H1 (cell line): ENCODE measurements around the gene ADPRS. TPM values are rescaled to one million over a fixed set of nuclear protein-coding genes. Genes with fewer than 3 reads are reported as not detected.
A peak's percentile ranks its signal among the peaks of the same experiment; 100 is the strongest.

Source experiments
- CTCF ChIA-PET: fragments of 300-600 bp; sonication (Branson Sonifier 250); formaldehyde crosslinking; loops from one replicate; lab custom pipeline; 2021; ENCODE audit not compliant: partially characterized antibody; lab: Charles Lee
- POLR2A ChIA-PET: fragments of 300-600 bp; sonication (Branson Sonifier 250); formaldehyde crosslinking; loops from one replicate; lab custom pipeline; 2021; ENCODE audit warnings: inconsistent platforms; ENCODE audit not compliant: partially characterized antibody; lab: Charles Lee
- DNase-seq, 2 experiments: peaks; one replicate each; pipeline versions ENCODE4 v3.0.0 to v3.0.0-alpha.2; 2010 to 2022; ENCODE audit warnings: low spot score in 2 of 2, low read depth in 1 of 2, mixed read lengths in 1 of 2
- FAIRE-seq: peaks from 2 replicates; lab custom pipeline; 2011; peaks lifted over from hg19 to GRCh38; lab: Jason Lieb, UNC
- H2AFZ ChIP-seq: 2 replicates; pipeline ENCODE4 v1.8.1; 2012; ENCODE audit warnings: low read length, inconsistent platforms
- H2AK5ac ChIP-seq: 2 replicates; pipeline ENCODE4 v1.6.1; 2013; ENCODE audit warnings: low read depth, low read length
- H2BK120ac ChIP-seq: replicated peaks from 2 replicates; pipeline ENCODE3; 2013; ENCODE audit warnings: low read depth, low read length, inconsistent platforms
- H2BK12ac ChIP-seq: 2 replicates; pipeline ENCODE4 v1.6.1; 2013; ENCODE audit warnings: low read depth, low read length
- H2BK15ac ChIP-seq: 2 replicates; pipeline ENCODE4 v1.6.1; 2013; ENCODE audit warnings: low read length
- H2BK20ac ChIP-seq: 2 replicates; pipeline ENCODE4 v1.6.1; 2013; ENCODE audit warnings: low read length
- H2BK5ac ChIP-seq: 2 replicates; pipeline ENCODE4 v1.6.1; 2013; ENCODE audit warnings: low read depth, low read length
- H3K14ac ChIP-seq: 2 replicates; pipeline ENCODE4 v1.6.1; 2013; ENCODE audit warnings: inconsistent platforms; ENCODE audit not compliant: insufficient read length
- H3K18ac ChIP-seq: 2 replicates; pipeline ENCODE4 v1.6.1; 2013; ENCODE audit warnings: low read length; ENCODE audit errors: extremely low read depth
- H3K23ac ChIP-seq: 2 replicates; pipeline ENCODE4 v1.6.1; 2013; ENCODE audit warnings: inconsistent platforms; ENCODE audit not compliant: insufficient read length
- H3K23me2 ChIP-seq: 2 replicates; pipeline ENCODE4 v1.6.1; 2013; ENCODE audit warnings: low read depth, low read length
- H3K27ac ChIP-seq: 2 replicates; pipeline ENCODE4 v1.6.1; 2011; ENCODE audit warnings: low read depth, low read length, inconsistent platforms
- H3K27me3 ChIP-seq, 4 experiments: replicated peaks in 1 of 4; 1 replicate in 1 of 4; 2 replicates in 3 of 4; pipeline versions ENCODE4 v1.6.1 to v1.8.1; 2011 to 2013; ENCODE audit warnings: low read length in 3 of 4, mild to moderate bottlenecking in 3 of 4, inconsistent platforms in 2 of 4, mixed read lengths in 2 of 4, moderate library complexity in 1 of 4; ENCODE audit not compliant: control insufficient read depth in 3 of 4, insufficient read depth in 3 of 4; ENCODE audit errors: extremely low read depth in 1 of 4
- H3K36me3 ChIP-seq, 4 experiments: 2 replicates each; pipeline versions ENCODE4 v1.6.1 to v1.8.1; 2011 to 2013; ENCODE audit warnings: mild to moderate bottlenecking in 4 of 4, low read length in 3 of 4, moderate library complexity in 2 of 4, control low read depth in 1 of 4, inconsistent platforms in 1 of 4; ENCODE audit not compliant: insufficient read depth in 4 of 4, control insufficient read depth in 2 of 4
- H3K4ac ChIP-seq: replicated peaks from 2 replicates; pipeline ENCODE3; 2013; ENCODE audit warnings: low read length, low read depth, mixed read lengths, inconsistent platforms; ENCODE audit not compliant: insufficient read length
- H3K4me1 ChIP-seq, 4 experiments: replicated peaks in 1 of 4; 1 replicate in 1 of 4; 2 replicates in 3 of 4; pipeline versions ENCODE4 v1.6.1 to v1.8.1; 2011 to 2013; ENCODE audit warnings: low read length in 3 of 4, inconsistent platforms in 2 of 4, mixed read lengths in 1 of 4; ENCODE audit not compliant: insufficient read depth in 4 of 4, control insufficient read depth in 3 of 4
- H3K4me2 ChIP-seq, 2 experiments: 2 replicates each; pipeline versions ENCODE4 v1.6.1 to v1.8.1; 2011 to 2013; ENCODE audit warnings: low read depth in 2 of 2, low read length in 2 of 2, control low read depth in 1 of 2, inconsistent platforms in 1 of 2, mild to moderate bottlenecking in 1 of 2; ENCODE audit not compliant: insufficient read depth in 1 of 2
- H3K4me3 ChIP-seq, 4 experiments: fragments of 200-600, 300-600 bp in 1 of 4; sonication (generic), shearing (Covaris generic), sonication (Bioruptor Twin) in 1 of 4; 2 replicates each; pipeline versions ENCODE4 v1.5.1 to v1.8.1; 2011 to 2016; ENCODE audit warnings: low read length in 4 of 4, low read depth in 3 of 4, control low read depth in 2 of 4, inconsistent platforms in 2 of 4, mild to moderate bottlenecking in 2 of 4, mixed read lengths in 1 of 4, moderate library complexity in 1 of 4; ENCODE audit not compliant: insufficient read depth in 2 of 4; ENCODE audit errors: extremely low read depth in 1 of 4
- H3K56ac ChIP-seq: replicated peaks from 2 replicates; pipeline ENCODE3; 2013; ENCODE audit warnings: low read depth, mild to moderate bottlenecking, mixed read lengths, low read length, inconsistent platforms; ENCODE audit not compliant: insufficient read length
- H3K79me1 ChIP-seq: 2 replicates; pipeline ENCODE4 v1.6.1; 2013; ENCODE audit warnings: low read depth, low read length, control low read depth
- H3K79me2 ChIP-seq, 2 experiments: 2 replicates each; pipeline versions ENCODE4 v1.6.1 to v1.8.1; 2012 to 2013; ENCODE audit warnings: low read length in 2 of 2, mild to moderate bottlenecking in 2 of 2, inconsistent platforms in 1 of 2; ENCODE audit not compliant: insufficient read depth in 2 of 2, control insufficient read depth in 1 of 2
- H3K9ac ChIP-seq, 4 experiments: replicated peaks in 1 of 4; 1 replicate in 1 of 4; 2 replicates in 3 of 4; pipeline versions ENCODE4 v1.6.1 to v1.8.1; 2011 to 2013; ENCODE audit warnings: low read depth in 3 of 4, low read length in 3 of 4, control low read depth in 2 of 4, mild to moderate bottlenecking in 2 of 4, moderate library complexity in 2 of 4, inconsistent platforms in 1 of 4; ENCODE audit errors: extremely low read depth in 1 of 4
- H3K9me3 ChIP-seq, 2 experiments: 2 replicates each; pipeline versions ENCODE4 v1.6.1 to v1.8.1; 2012 to 2013; ENCODE audit warnings: mild to moderate bottlenecking in 2 of 2, moderate library complexity in 2 of 2, control low read depth in 1 of 2, inconsistent platforms in 1 of 2, low read depth in 1 of 2, low read length in 1 of 2, mixed read lengths in 1 of 2; ENCODE audit not compliant: insufficient read depth in 2 of 2
- H4K20me1 ChIP-seq, 2 experiments: replicated peaks in 1 of 2; 2 replicates each; pipeline versions ENCODE3 to v1.8.1; 2011 to 2013; ENCODE audit warnings: inconsistent platforms in 2 of 2, low read length in 2 of 2, mild to moderate bottlenecking in 1 of 2; ENCODE audit not compliant: insufficient read depth in 2 of 2, control insufficient read depth in 1 of 2
- H4K5ac ChIP-seq: 2 replicates; pipeline ENCODE4 v1.6.1; 2013; ENCODE audit warnings: low read length, low read depth, mixed read lengths, inconsistent platforms; ENCODE audit not compliant: insufficient read length
- H4K8ac ChIP-seq: 2 replicates; pipeline ENCODE4 v1.8.0; 2013; ENCODE audit warnings: mild to moderate bottlenecking, moderate library complexity, low read length, inconsistent platforms; ENCODE audit not compliant: insufficient read depth; ENCODE audit errors: extremely low read depth
- H4K91ac ChIP-seq: replicated peaks from 2 replicates; pipeline ENCODE3; 2013; ENCODE audit warnings: low read length, mixed read lengths, inconsistent platforms; ENCODE audit not compliant: insufficient read length
- CBX5 ChIP-seq: fragments of 300-800, 300-1000 bp; sonication (generic); IDR thresholded peaks from 2 replicates; pipeline ENCODE4 v1.7.1; 2016; ENCODE audit warnings: antibody characterized with exemption, low read length, low read depth
- CTCF ChIP-seq, 3 experiments: IDR thresholded peaks; 1 replicate in 2 of 3; 2 replicates in 1 of 3; pipeline versions ENCODE4 v1.5.1 to v1.6.1; 2011; ENCODE audit warnings: low read length in 3 of 3, mild to moderate bottlenecking in 3 of 3, inconsistent platforms in 2 of 3, low read depth in 1 of 3, moderate library complexity in 1 of 3; ENCODE audit not compliant: insufficient read depth in 1 of 3; ENCODE audit errors: control extremely low read depth in 1 of 3
- NANOG ChIP-seq: IDR thresholded peaks from 2 replicates; pipeline ENCODE4 v1.6.1; 2011; ENCODE audit warnings: low read length, low read depth, mild to moderate bottlenecking, inconsistent platforms; ENCODE audit not compliant: insufficient read depth, poor library complexity, severe bottlenecking
- SAP30 ChIP-seq: fragments of 300-600 bp; sonication (generic); IDR thresholded peaks from 2 replicates; pipeline ENCODE4 v1.7.1; 2012; ENCODE audit warnings: low read length, moderate library complexity, mild to moderate bottlenecking, inconsistent platforms; ENCODE audit not compliant: insufficient read depth, insufficient replicate concordance
- SP2 ChIP-seq: IDR thresholded peaks from 2 replicates; pipeline ENCODE4 v1.6.1; 2012; ENCODE audit warnings: mild to moderate bottlenecking, low read length, inconsistent platforms
- TAF7 ChIP-seq: optimal IDR thresholded peaks from 2 replicates; pipeline ENCODE3; 2011; ENCODE audit warnings: low read depth, mild to moderate bottlenecking, inconsistent platforms, low read length, moderate library complexity, borderline replicate concordance
- TCF12 ChIP-seq: IDR thresholded peaks from 2 replicates; pipeline ENCODE4 v1.6.1; 2011; ENCODE audit warnings: low read depth, mild to moderate bottlenecking, low read length
- ZNF274 ChIP-seq: IDR thresholded peaks from 2 replicates; pipeline ENCODE4 v1.7.0; 2012; ENCODE audit warnings: low read length, borderline replicate concordance; ENCODE audit errors: extremely low read depth
- WGBS, 2 experiments: shearing (Covaris generic) in 1 of 2; methylation state at CpG; one replicate each; pipeline versions ENCODE4 v1.1.6 to v1.1.7; 2013 to 2015; ENCODE audit warnings: low lambda C conversion rate in 2 of 2, mixed read lengths in 2 of 2, inconsistent platforms in 1 of 2, low coverage in 1 of 2, missing lambda C conversion rate in 1 of 2; ENCODE audit not compliant: insufficient replicate concordance in 2 of 2, insufficient coverage in 1 of 2, insufficient read length in 1 of 2; ENCODE audit errors: extremely low coverage in 1 of 2, missing lambda C conversion rate in 1 of 2; 5-methylcytosine and 5-hydroxymethylcytosine counted together
- polyA plus RNA-seq, 7 experiments: library from polyadenylated mRNA; depleted of rRNA in 3 of 7; stranded (reverse) in 5 of 7; unstranded in 2 of 7; fragments of >200 nt in 5 of 7; fragments of 200-250 nt in 2 of 7; gene quantifications; 1 replicate in 5 of 7; 2 replicates in 1 of 7; 4 replicates in 1 of 7; pipeline versions ENCODE4 v1.2.1 to v1.2.3, GENCODE V29; 2011 to 2013; ENCODE audit warnings: missing spikeins in 2 of 7, mixed read lengths in 2 of 7
- total RNA-seq: library from RNA; stranded (reverse); fragmentation: NEBNext Ultra II Directional; extraction: Animal tissue kit (Norgen Biotek cat#: 25700); gene quantifications from 2 replicates; pipeline ENCODE4 v1.2.1, GENCODE V29; 2021

ADPRS gene
- total and polyA plus RNA-seq, 2 of the 8 experiments (the other 6 are each of a cell fraction or from before 2014, with no cell fraction given): 22.9 to 38.1 TPM

GRCh38 chr1:36088265-36088576 lies 471 bp upstream of the ADPRS start:
- TF ChIP-seq CBX5 (no peak), SP2 (no peak), TAF7 (no peak), CTCF (IDR thresholded peaks at IDR 0.05; ENCODE audit: control extremely low read depth in 1 of 3, insufficient read depth in 1 of 3, low read depth in 1 of 3, low read length in 3 of 3) (no peak), TCF12 (no peak), ZNF274 (no peak), NANOG (no peak), SAP30 (no peak)
- Histone ChIP-seq H2BK20ac (no peak overlapping the region), H3K9me3 (no peaks in the 10 kb centered on the region), H3K14ac (no peak overlapping the region), H2BK5ac (peak overlapping the region; percentile 63; the same call in 1 of the 2 replicates), H2BK12ac (no peak overlapping the region), H3K4ac (no peak overlapping the region), H3K56ac (no peak overlapping the region), H3K27ac (no peak overlapping the region), H3K23me2 (peaks cover 12% of the 10 kb centered on the region; the same call in 1 of the 2 replicates), H3K23ac (no peak overlapping the region), H3K18ac (no peak overlapping the region), H2BK15ac (peak overlapping the region; percentile 88; the same call in 1 of the 2 replicates), H3K79me1 (peaks cover 5% of the 10 kb centered on the region; the same call in 1 of the 2 replicates), H3K4me3 (peak overlapping the region in 3 of 4 experiments; percentile 73 to 94 (median 89); a peak in 6 of 8 replicates), H4K20me1 (peaks cover 0 to 10% of the 10 kb centered on the region in 2 experiments), H3K79me2 (peaks cover 0 to 15% of the 10 kb centered on the region in 2 experiments; a peak in 2 of 4 replicates), H3K36me3 (peaks cover 10 to 22% (median 18%) of the 10 kb centered on the region in 4 experiments; a peak in 7 of 8 replicates), H4K91ac (peak overlapping the region; percentile 82), H3K4me1 (peaks cover 0 to 18% (median 12%) of the 10 kb centered on the region in 4 experiments; a peak in 5 of 7 replicates), H4K5ac (no peak overlapping the region), H2BK120ac (no peak overlapping the region), H2AFZ (peak overlapping the region; percentile 55; the same call in 1 of the 2 replicates), H2AK5ac (no peak overlapping the region), H3K9ac (peak overlapping the region in 2 of 4 experiments; percentile 20; a peak in 2 of 7 replicates), H4K8ac (peak overlapping the region; percentile 84; the same call in 1 of the 2 replicates), H3K4me2 (peak overlapping the region; percentile 2 to 92; a peak in 3 of 4 replicates), H3K27me3 (peaks cover 0 to 3% (median 0%) of the 10 kb centered on the region in 4 experiments; a peak in 2 of 7 replicates)
- FAIRE-seq (no peak), DNase-seq (no peak)
- ChIA-PET CTCF (interaction anchor here (1.2 to 4.0 kb wide), 5 partner anchors 9 to 254 kb away, joined by 3 to 38 read pairs (median 3); no protein-coding TSS in a partner anchor), POLR2A (interaction anchor here (1.4 to 1.8 kb wide), 2 partner anchors 9 to 236 kb away, joined by 3 to 5 read pairs; partner anchors contain the start of gene EVA1B)
- WGBS, 2 experiments: 70% methylated on average over 4 of the region's 8 CpGs; no CpG with 5 or more reads in 1 of the 2 experiments
